Subcutaneous adipose tissue (tissue), 4 donors: Measurements from ENCODE around the gene EYA4. TPM values are rescaled to one million over a fixed set of nuclear protein-coding genes. Genes with fewer than 3 reads are reported as not detected.

Experiments
- total RNA-seq, 4 donors: library from RNA; depleted of rRNA; stranded (reverse); fragments of >200 nt; gene quantifications; one replicate each; pipeline ENCODE4 v1.1.0, GENCODE V29; 2016
- TF ChIP-seq, protein P1 (sequence below): fragments of 450-650 bp; IDR thresholded peaks from one replicate; pipeline ENCODE4 v1.5.1; 2016; ENCODE audit warnings: low read depth, mild to moderate bottlenecking, control low read depth, antibody characterized with exemption, moderate library complexity

EYA4 gene
- total RNA-seq, 4 donors from 2014 or later, result 1.5 to 7.7 (median 1.7) TPM

DNA sequence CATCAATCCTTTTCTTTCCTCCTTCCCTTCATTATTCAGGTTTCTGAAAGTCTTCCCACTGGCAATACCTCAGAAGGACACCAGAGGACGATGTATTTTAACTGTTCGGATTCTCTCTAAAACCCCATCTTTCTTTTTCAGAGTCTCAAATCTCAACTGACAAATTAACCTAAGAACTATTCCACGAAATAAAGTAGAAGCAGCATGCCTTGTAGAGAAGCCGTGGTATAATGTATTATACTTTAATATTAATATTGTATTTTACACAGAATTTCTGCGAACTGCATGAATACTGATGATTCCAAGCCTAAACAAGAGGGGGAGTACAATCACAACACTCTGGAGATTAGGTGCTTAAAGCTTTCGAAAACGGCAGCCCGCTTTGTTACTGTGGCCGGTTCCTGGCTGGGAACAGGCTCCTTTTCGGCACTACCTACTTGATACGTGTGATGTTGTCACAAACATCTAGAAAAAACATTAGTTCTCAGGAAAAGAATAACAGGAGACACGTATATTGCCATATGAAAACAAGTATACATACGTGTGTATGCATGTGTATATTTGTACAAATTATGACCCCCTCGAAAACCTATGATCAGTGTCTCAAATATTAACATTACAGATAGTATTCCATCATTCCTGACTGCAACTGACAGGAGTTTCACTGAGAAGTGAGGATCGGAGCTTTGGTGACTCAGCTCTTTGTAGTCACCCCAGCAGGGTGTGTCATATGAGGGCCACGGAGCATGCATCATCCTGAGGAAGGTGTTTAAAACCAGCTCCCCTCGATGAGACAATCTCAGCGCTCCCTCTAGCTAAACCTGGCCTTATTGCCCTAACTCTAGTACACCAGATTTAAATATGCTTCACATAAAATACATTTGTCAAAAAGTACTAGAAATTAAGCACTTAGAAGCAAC is 328.1 kb downstream of the EYA4 start:
- TF ChIP-seq, protein P1, sequence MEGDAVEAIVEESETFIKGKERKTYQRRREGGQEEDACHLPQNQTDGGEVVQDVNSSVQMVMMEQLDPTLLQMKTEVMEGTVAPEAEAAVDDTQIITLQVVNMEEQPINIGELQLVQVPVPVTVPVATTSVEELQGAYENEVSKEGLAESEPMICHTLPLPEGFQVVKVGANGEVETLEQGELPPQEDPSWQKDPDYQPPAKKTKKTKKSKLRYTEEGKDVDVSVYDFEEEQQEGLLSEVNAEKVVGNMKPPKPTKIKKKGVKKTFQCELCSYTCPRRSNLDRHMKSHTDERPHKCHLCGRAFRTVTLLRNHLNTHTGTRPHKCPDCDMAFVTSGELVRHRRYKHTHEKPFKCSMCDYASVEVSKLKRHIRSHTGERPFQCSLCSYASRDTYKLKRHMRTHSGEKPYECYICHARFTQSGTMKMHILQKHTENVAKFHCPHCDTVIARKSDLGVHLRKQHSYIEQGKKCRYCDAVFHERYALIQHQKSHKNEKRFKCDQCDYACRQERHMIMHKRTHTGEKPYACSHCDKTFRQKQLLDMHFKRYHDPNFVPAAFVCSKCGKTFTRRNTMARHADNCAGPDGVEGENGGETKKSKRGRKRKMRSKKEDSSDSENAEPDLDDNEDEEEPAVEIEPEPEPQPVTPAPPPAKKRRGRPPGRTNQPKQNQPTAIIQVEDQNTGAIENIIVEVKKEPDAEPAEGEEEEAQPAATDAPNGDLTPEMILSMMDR, result no peak

DNA sequence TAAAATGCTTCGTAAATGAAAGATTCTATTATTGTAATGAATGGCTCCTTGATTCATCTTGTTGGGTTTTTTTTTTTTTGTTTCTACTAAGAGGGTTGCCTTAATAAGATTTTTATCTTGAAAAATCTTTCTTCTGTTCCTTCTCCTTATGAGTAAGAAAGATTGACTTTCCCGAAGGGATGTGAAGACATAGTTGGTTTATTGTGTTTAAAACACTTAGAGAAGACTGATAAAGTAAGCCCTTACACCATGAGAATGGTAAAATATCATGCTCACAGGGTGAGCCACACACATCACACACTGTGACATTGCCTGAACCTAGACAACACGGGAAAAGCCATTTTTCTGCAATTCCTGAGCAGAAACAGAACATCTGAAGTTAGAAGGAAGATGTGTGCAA is 330.5 kb downstream of the EYA4 start:
- TF ChIP-seq, protein P1, result no peak

DNA sequence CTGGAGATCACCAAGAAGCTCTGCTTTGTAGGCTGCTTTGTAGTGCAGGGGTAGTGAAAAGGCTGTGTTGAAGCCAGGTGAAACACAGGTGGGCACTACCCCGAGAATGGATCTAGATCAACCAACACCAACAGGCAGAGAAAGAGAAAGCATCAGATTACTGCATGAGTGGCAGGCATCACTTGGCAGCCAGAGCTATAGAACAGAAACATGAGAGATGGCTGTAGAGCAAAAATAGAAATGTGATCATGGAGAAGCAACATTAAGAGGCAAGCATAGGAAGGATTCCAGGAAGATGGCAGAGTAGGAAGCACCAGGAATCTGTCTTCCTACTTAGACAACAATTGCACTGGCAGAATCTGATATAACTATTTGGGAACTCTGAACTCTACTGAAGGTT is 336.7 kb downstream of the EYA4 start:
- TF ChIP-seq, protein P1, result no peak
